K562 (cell line): ENCODE measurements around the gene RAE1. TPM values are rescaled to one million over a fixed set of nuclear protein-coding genes. Genes with fewer than 3 reads are reported as not detected.

Experiments used
- ATAC-seq: fragments of 200-7000 bp; cut with Tn5 transposase; 3 replicates; pipeline ENCODE4 v1.9.1; 2020; ENCODE audit warnings: moderate library complexity
- BruUV-seq: library from RNA; stranded (reverse); fragments of 400-500 nt; replicated peaks from 2 replicates; lab custom pipeline; 2021; lab: Mats Ljungman, UMichigan
- CTCF ChIA-PET: fragments of 300-600 bp; formaldehyde crosslinking; extraction: SDS; loops from one replicate; lab custom pipeline; 2021; ENCODE audit warnings: low intra/inter-chr PET ratio; lab: Yijun Ruan, JAX
- POLR2A ChIA-PET: fragments of 300-600, 350-650 bp; sonication (Branson Sonifier 250); formaldehyde crosslinking; extraction: SDS; loops from one replicate; lab custom pipeline; 2021; ENCODE audit warnings: antibody characterized with exemption, inconsistent platforms; lab: Yijun Ruan, JAX
- DNase-seq, 4 experiments: peaks; one replicate each; pipeline versions ENCODE4 v3.0.0 to v3.0.0-alpha.2; 2011 to 2018; ENCODE audit warnings: low spot score in 3 of 4, mixed read lengths in 3 of 4; ENCODE audit errors: extremely low read depth in 1 of 4
- FAIRE-seq: peaks from 2 replicates; lab custom pipeline; 2011; peaks lifted over from hg19 to GRCh38; lab: Jason Lieb, UNC
- H2AFZ ChIP-seq: 2 replicates; pipeline ENCODE4 v1.6.0; 2011; ENCODE audit warnings: low read depth, low read length, control low read depth, inconsistent platforms
- H3K27ac ChIP-seq: fragments of 200-600 bp; 3 replicates; pipeline ENCODE4 v1.8.0; 2011; ENCODE audit warnings: low read depth, mild to moderate bottlenecking, control low read depth, inconsistent platforms, low read length, moderate library complexity, mixed read lengths; ENCODE audit errors: extremely low read depth
- H3K27me3 ChIP-seq, 2 experiments: fragments of 300-600 bp in 1 of 2; 2 replicates in 1 of 2; 3 replicates in 1 of 2; pipeline versions ENCODE4 v1.6.0 to v1.8.0; 2011; ENCODE audit warnings: inconsistent platforms in 2 of 2, low read length in 2 of 2, mild to moderate bottlenecking in 1 of 2, mixed read lengths in 1 of 2, moderate library complexity in 1 of 2; ENCODE audit not compliant: control insufficient read depth in 2 of 2, insufficient read depth in 2 of 2
- H3K36me3 ChIP-seq: fragments of 300-600 bp; 3 replicates; pipeline ENCODE4 v1.8.0; 2011; ENCODE audit warnings: mild to moderate bottlenecking, low read length, inconsistent platforms; ENCODE audit not compliant: control insufficient read depth, insufficient read depth
- H3K4me1 ChIP-seq, 2 experiments: fragments of 200-600 bp in 1 of 2; replicated peaks in 1 of 2; 2 replicates in 1 of 2; 3 replicates in 1 of 2; pipeline versions ENCODE4 v1.5.1 to v1.8.0; 2011; ENCODE audit warnings: inconsistent platforms in 2 of 2, low read length in 2 of 2, mild to moderate bottlenecking in 1 of 2, mixed read lengths in 1 of 2, moderate library complexity in 1 of 2; ENCODE audit not compliant: control insufficient read depth in 2 of 2, insufficient read depth in 2 of 2
- H3K4me2 ChIP-seq: 2 replicates; pipeline ENCODE4 v1.6.1; 2011; ENCODE audit warnings: low read length, control low read depth, inconsistent platforms, mixed read lengths; ENCODE audit not compliant: insufficient read depth
- H3K4me3 ChIP-seq: fragments of 200-600 bp; sonication (generic), shearing (Covaris generic); 2 replicates; pipeline ENCODE4 v1.5.1; 2016; ENCODE audit warnings: control low read depth, inconsistent platforms
- H3K79me2 ChIP-seq: fragments of 200-600 bp; 3 replicates; pipeline ENCODE4 v1.8.0; 2011; ENCODE audit warnings: low read length, inconsistent platforms; ENCODE audit not compliant: control insufficient read depth, insufficient read depth
- H3K9ac ChIP-seq, 2 experiments: 2 replicates each; pipeline versions ENCODE4 v1.6.0 to v1.6.1; 2011; ENCODE audit warnings: low read depth in 2 of 2, low read length in 2 of 2, control low read depth in 1 of 2, inconsistent platforms in 1 of 2, mild to moderate bottlenecking in 1 of 2, mixed read lengths in 1 of 2; ENCODE audit not compliant: insufficient read depth in 1 of 2
- H3K9me1 ChIP-seq: one replicate; pipeline ENCODE4 v1.6.0; 2011; ENCODE audit warnings: inconsistent platforms, mild to moderate bottlenecking, low read length, moderate library complexity; ENCODE audit not compliant: control insufficient read depth, insufficient read depth
- H3K9me3 ChIP-seq: replicated peaks from 2 replicates; pipeline ENCODE4 v1.5.1; 2011; ENCODE audit warnings: low read depth, low read length, inconsistent platforms; ENCODE audit not compliant: control insufficient read depth, insufficient read depth
- H4K20me1 ChIP-seq: replicated peaks from 2 replicates; pipeline ENCODE4 v1.6.1; 2011; ENCODE audit warnings: low read length, inconsistent platforms, mixed read lengths; ENCODE audit not compliant: control insufficient read depth, insufficient read depth
- CBFA2T3 ChIP-seq: fragments of 450-650 bp; IDR thresholded peaks from 2 replicates; pipeline ENCODE4 v1.6.1; 2017
- MNT ChIP-seq, 2 experiments: fragments of 450-650 bp; conservative IDR thresholded peaks; 2 replicates each; pipeline ENCODE4 v1.6.1; 2017; ENCODE audit warnings: mild to moderate bottlenecking in 2 of 2, moderate library complexity in 2 of 2
- ZNF77 ChIP-seq: fragments of 250-450 bp; sonication (Bioruptor Pico); IDR thresholded peaks from 2 replicates; pipeline ENCODE4 v1.5.0; 2020
- WGBS: fragments of 100-300 bp; shearing (Covaris generic); methylation state at CpG from one replicate; pipeline ENCODE4 v1.1.6; 2016; ENCODE audit warnings: low coverage, mixed read lengths; ENCODE audit not compliant: insufficient coverage; ENCODE audit errors: missing lambda C conversion rate; 5-methylcytosine and 5-hydroxymethylcytosine counted together
- in situ Hi-C: fragments of 300-500 bp; cut with MboI; formaldehyde crosslinking; loops from 4 replicates; pipeline ENCODE4 v1.15.0; 2018; ENCODE audit warnings: inconsistent platforms, mixed read lengths
- intact Hi-C: fragments of 100-400 bp; cut with micrococcal nuclease; formaldehyde crosslinking; loops from 2 replicates; pipeline ENCODE4 v1.14.2; 2022
- polyA plus RNA-seq, 8 experiments: library from polyadenylated mRNA; depleted of rRNA in 4 of 8; stranded (reverse) in 5 of 8; unstranded in 3 of 8; fragments of >200 nt; fragmentation: Nextera tagmentation in 2 of 8; fragmentation: Illumina TruSeq in 1 of 8; extraction: Ambion mirVana in 2 of 8; extraction: Trizol in 1 of 8; gene quantifications; 2 replicates each; pipeline versions ENCODE4 v1.2.1 to v1.2.3, GENCODE V29; 2011 to 2014; ENCODE audit warnings: inconsistent platforms in 1 of 8, missing spikeins in 1 of 8
- total RNA-seq, 7 experiments: library from RNA; depleted of rRNA in 6 of 7; stranded (reverse); fragments of >200 nt in 6 of 7; fragmentation: Illumina TruSeq in 2 of 7; extraction: Trizol in 2 of 7; gene quantifications; 2 replicates each; pipeline versions ENCODE4 v1.2.1 to v1.2.3, GENCODE V29; 2011 to 2021; ENCODE audit warnings: low replicate concordance in 1 of 7
- TF ChIP-seq, protein P1 (sequence below): sonication (generic); formaldehyde crosslinking; IDR thresholded peaks from 2 replicates; pipeline ENCODE4 v1.8.1; 2023; ENCODE audit warnings: mild to moderate bottlenecking, missing genetic modification reagents

RAE1 gene
- total and polyA plus RNA-seq, 9 of the 15 experiments (the other 6 are each of a cell fraction or from before 2014, with no cell fraction given) = 33.7 to 248 (median 77.7) TPM

DNA sequence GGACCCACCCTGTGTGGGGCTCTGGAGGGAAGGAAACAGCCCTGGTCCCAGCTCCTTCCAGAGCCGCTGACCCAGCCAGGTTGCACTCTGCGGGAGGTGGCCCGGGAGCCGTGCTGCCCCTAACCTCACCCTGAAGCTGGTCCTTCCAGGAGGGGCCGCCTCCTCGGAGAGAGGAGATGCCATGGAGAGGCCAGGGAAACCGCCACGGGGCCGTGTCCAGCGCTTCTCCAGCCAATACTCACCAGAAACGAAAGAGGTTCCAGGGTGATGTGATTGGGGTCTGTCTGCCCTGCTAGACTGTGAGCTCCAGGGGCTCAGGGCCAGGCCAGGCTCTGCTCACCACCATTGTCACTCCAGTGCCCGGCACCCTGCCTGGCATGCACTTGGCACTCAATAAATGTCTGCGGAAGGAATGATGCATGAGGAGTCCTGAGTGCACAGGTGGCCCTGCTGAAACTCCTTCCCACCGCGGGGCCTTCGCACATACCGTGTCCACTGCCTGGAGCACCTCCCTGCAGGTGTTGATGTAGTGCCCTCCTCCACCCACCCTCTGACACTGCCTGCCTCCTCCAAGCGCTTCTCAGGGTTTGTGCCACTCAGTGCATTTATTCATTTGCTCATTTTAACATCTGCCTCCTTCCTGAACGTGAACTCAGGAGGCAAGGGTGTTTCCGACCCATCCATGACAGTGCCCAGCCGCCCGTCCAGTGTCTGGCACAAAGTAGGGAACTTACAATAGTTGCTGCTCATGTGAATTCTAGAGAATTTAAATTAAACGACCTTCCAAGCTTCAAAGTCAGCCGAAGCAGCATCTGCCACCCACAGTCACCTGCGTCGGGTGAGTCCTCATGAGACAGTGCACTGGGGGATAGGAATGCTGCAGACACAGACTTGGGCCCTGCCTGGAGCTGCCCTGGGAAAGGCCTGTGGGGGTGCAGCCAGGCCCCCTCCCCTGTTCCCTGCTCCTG is 70.5 kb downstream of the RAE1 start:
- FAIRE-seq = no peak
- no peaks in the 10 kb centered on the region for H3K9me3 ChIP-seq
- no peak for DNase-seq
- H3K79me2 ChIP-seq = no peaks in the 10 kb centered on the region
- H3K27ac ChIP-seq = no peak overlapping the region
- no peak overlapping the region for H3K4me3 ChIP-seq
- TF ChIP-seq CBFA2T3 (0 out of 2 replicates have a peak, but pooled peaks have one; percentile 1), MNT (conservative IDR thresholded peaks at IDR 0.05) (peak in 1 of 2 experiments; percentile 3; a peak in 1 of 4 replicates), ZNF77 (CRISPR knock-in tag) (no peak)
- TF ChIP-seq, protein P1, sequence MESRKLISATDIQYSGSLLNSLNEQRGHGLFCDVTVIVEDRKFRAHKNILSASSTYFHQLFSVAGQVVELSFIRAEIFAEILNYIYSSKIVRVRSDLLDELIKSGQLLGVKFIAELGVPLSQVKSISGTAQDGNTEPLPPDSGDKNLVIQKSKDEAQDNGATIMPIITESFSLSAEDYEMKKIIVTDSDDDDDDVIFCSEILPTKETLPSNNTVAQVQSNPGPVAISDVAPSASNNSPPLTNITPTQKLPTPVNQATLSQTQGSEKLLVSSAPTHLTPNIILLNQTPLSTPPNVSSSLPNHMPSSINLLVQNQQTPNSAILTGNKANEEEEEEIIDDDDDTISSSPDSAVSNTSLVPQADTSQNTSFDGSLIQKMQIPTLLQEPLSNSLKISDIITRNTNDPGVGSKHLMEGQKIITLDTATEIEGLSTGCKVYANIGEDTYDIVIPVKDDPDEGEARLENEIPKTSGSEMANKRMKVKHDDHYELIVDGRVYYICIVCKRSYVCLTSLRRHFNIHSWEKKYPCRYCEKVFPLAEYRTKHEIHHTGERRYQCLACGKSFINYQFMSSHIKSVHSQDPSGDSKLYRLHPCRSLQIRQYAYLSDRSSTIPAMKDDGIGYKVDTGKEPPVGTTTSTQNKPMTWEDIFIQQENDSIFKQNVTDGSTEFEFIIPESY = peak; percentile 47; the same call in 1 of the 2 replicates
- no TSS peak for BruUV-seq
- in situ Hi-C loops = no loop called here
- no peaks in the 10 kb centered on the region for H3K9me1 ChIP-seq
- ChIA-PET POLR2A (interaction anchor here (0.6 to 1.8 kb wide), 2 partner anchors 10 to 29 kb away, joined by 3 to 4 read pairs; no protein-coding TSS in a partner anchor), CTCF (no interaction called here)
- WGBS = 77% methylated on average over 23 of the region's 26 CpGs
- intact Hi-C loops = loop anchor here (5.0 kb wide), 1 partner anchor 39 kb away; no protein-coding TSS in a partner anchor
- H3K9ac ChIP-seq = peak overlapping the region in 1 of 2 experiments; percentile 89; a peak in 3 of 4 replicates
- H4K20me1 ChIP-seq = no peaks in the 10 kb centered on the region
- ATAC-seq = no peak
- H3K27me3 ChIP-seq = no peaks in the 10 kb centered on the region
- H3K4me2 ChIP-seq = no peak overlapping the region; the same call in 1 of the 2 replicates
- peaks cover 27 to 37% of the 10 kb centered on the region in 2 experiments; a peak in 4 of 5 replicates for H3K4me1 ChIP-seq
- peak overlapping the region; percentile 96 for H2AFZ ChIP-seq
- no peaks in the 10 kb centered on the region for H3K36me3 ChIP-seq
